NT2/D1 (cell line): ENCODE results near the gene C11orf16.

Source experiments
- SUZ12 ChIP-seq: IDR thresholded peaks from 2 replicates; pipeline ENCODE4 v1.6.1; 2011; ENCODE audit not compliant: insufficient read length, insufficient read depth; ENCODE audit errors: extremely low read depth
- YY1 ChIP-seq: IDR thresholded peaks from 2 replicates; pipeline ENCODE4 v1.6.1; 2011; ENCODE audit not compliant: insufficient read length, insufficient read depth
- ZNF274 ChIP-seq: IDR thresholded peaks from 2 replicates; pipeline ENCODE4 v1.6.1; 2011; ENCODE audit warnings: mild to moderate bottlenecking, low read depth, low read length

- no peak for TF ChIP-seq ZNF274
- no peak for TF ChIP-seq YY1
- no peak for TF ChIP-seq SUZ12
These were observed 3.6 kb downstream of the C11orf16 start for GRCh38 chr11:8928981-8929615.
